ENCODE measurements around the gene SAMD11. TPM values are rescaled to one million over a fixed set of nuclear protein-coding genes. Genes with fewer than 3 reads are reported as not detected.

SAMD11 gene
- total RNA-seq, 1 experiment from 2014 or later, result 2.3 TPM

GRCh38 chr1:904310-904950 is 19.3 kb upstream of the SAMD11 start (continued):
- TF ChIP-seq RELA (CRISPR knock-in tag; IDR thresholded peaks at IDR 0.05; ENCODE audit: borderline replicate concordance) (no peak), JAZF1 (CRISPR knock-in tag; IDR thresholded peaks at IDR 0.05) (no peak), ZBTB21 (CRISPR knock-in tag; IDR thresholded peaks at IDR 0.05; ENCODE audit: borderline replicate concordance) (0 out of 2 replicates have a peak, but pooled peaks have one; percentile 25), CREB1 (CRISPR knock-in tag; IDR thresholded peaks at IDR 0.05) (no peak), HMGXB4 (CRISPR knock-in tag; IDR thresholded peaks at IDR 0.05) (peak; percentile 95), SP1 (CRISPR knock-in tag; conservative IDR thresholded peaks at IDR 0.05) (peak; percentile 64), ZNF317 (CRISPR knock-in tag; IDR thresholded peaks at IDR 0.05; ENCODE audit: borderline replicate concordance, low read depth) (no peak), IRF1 (CRISPR knock-in tag; IDR thresholded peaks at IDR 0.05) (no peak), ZNF512 (CRISPR knock-in tag; IDR thresholded peaks at IDR 0.05; ENCODE audit: borderline replicate concordance) (no peak), ATF3 (CRISPR knock-in tag; conservative IDR thresholded peaks at IDR 0.05) (no peak), E2F5 (CRISPR knock-in tag; IDR thresholded peaks at IDR 0.05) (peak; percentile 56; the same call in 1 of the 2 replicates), ZNF396 (CRISPR knock-in tag; IDR thresholded peaks at IDR 0.05; ENCODE audit: borderline replicate concordance) (no peak), RORB (CRISPR knock-in tag; IDR thresholded peaks at IDR 0.05) (no peak), ATF1 (CRISPR knock-in tag; IDR thresholded peaks at IDR 0.05) (no peak), CDX4 (CRISPR knock-in tag; IDR thresholded peaks at IDR 0.05; ENCODE audit: borderline replicate concordance) (no peak), SOX15 (CRISPR knock-in tag; IDR thresholded peaks at IDR 0.05) (no peak), ZSCAN18 (CRISPR knock-in tag; IDR thresholded peaks at IDR 0.05) (no peak), NR3C1 (CRISPR knock-in tag; conservative IDR thresholded peaks at IDR 0.05; ENCODE audit: low read depth) (no peak), CREM (CRISPR knock-in tag; IDR thresholded peaks at IDR 0.05) (no peak), GTF2I (CRISPR knock-in tag; conservative IDR thresholded peaks at IDR 0.05) (no peak), JUN (CRISPR knock-in tag; IDR thresholded peaks at IDR 0.05) (no peak), TCF7 (CRISPR knock-in tag; IDR thresholded peaks at IDR 0.05; ENCODE audit: low read depth) (no peak)
- TF ChIP-seq, protein P1, sequence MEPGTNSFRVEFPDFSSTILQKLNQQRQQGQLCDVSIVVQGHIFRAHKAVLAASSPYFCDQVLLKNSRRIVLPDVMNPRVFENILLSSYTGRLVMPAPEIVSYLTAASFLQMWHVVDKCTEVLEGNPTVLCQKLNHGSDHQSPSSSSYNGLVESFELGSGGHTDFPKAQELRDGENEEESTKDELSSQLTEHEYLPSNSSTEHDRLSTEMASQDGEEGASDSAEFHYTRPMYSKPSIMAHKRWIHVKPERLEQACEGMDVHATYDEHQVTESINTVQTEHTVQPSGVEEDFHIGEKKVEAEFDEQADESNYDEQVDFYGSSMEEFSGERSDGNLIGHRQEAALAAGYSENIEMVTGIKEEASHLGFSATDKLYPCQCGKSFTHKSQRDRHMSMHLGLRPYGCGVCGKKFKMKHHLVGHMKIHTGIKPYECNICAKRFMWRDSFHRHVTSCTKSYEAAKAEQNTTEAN (CRISPR knock-in tag; IDR thresholded peaks at IDR 0.05), result no peak
- TF ChIP-seq, protein P2, sequence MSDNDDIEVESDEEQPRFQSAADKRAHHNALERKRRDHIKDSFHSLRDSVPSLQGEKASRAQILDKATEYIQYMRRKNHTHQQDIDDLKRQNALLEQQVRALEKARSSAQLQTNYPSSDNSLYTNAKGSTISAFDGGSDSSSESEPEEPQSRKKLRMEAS (CRISPR knock-in tag; IDR thresholded peaks at IDR 0.05), result peak; percentile 83; the same call in 1 of the 2 replicates
- TF ChIP-seq, protein P3, sequence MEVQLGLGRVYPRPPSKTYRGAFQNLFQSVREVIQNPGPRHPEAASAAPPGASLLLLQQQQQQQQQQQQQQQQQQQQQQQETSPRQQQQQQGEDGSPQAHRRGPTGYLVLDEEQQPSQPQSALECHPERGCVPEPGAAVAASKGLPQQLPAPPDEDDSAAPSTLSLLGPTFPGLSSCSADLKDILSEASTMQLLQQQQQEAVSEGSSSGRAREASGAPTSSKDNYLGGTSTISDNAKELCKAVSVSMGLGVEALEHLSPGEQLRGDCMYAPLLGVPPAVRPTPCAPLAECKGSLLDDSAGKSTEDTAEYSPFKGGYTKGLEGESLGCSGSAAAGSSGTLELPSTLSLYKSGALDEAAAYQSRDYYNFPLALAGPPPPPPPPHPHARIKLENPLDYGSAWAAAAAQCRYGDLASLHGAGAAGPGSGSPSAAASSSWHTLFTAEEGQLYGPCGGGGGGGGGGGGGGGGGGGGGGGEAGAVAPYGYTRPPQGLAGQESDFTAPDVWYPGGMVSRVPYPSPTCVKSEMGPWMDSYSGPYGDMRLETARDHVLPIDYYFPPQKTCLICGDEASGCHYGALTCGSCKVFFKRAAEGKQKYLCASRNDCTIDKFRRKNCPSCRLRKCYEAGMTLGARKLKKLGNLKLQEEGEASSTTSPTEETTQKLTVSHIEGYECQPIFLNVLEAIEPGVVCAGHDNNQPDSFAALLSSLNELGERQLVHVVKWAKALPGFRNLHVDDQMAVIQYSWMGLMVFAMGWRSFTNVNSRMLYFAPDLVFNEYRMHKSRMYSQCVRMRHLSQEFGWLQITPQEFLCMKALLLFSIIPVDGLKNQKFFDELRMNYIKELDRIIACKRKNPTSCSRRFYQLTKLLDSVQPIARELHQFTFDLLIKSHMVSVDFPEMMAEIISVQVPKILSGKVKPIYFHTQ (CRISPR knock-in tag; IDR thresholded peaks at IDR 0.05), result no peak
- TF ChIP-seq, protein P4, sequence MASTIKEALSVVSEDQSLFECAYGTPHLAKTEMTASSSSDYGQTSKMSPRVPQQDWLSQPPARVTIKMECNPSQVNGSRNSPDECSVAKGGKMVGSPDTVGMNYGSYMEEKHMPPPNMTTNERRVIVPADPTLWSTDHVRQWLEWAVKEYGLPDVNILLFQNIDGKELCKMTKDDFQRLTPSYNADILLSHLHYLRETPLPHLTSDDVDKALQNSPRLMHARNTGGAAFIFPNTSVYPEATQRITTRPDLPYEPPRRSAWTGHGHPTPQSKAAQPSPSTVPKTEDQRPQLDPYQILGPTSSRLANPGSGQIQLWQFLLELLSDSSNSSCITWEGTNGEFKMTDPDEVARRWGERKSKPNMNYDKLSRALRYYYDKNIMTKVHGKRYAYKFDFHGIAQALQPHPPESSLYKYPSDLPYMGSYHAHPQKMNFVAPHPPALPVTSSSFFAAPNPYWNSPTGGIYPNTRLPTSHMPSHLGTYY (CRISPR knock-in tag; IDR thresholded peaks at IDR 0.05), result no peak
